ENCODE data around the gene KIFBP.

DNA sequence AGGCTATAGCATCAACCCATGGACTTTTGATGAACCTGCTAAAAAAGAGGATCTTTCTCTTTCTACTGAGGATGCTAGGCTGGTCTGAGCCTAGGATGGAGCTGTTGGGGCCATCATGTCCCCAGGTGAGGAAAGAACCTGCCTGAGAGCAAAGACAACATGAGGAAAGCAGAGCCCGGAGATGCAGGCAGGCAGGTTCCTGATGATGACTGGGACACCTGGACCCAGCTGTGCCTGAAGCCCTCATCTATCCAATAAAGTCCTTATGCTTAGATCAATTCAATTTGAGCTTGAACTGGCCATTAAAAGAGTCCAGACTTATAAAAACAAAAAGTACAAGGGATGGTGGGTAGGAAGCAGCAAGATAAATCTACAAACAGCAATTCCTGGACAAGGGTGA is 48.9 kb downstream of the KIFBP start:
- TF ChIP-seq CTCF (IDR thresholded peaks at IDR 0.05) (no peak), ZFX (IDR thresholded peaks at IDR 0.05; ENCODE audit: borderline replicate concordance) (no peak)

Data from 22Rv1 (cell line).